Mesendoderm (in vitro differentiated cells): ENCODE results near the gene KLHL18.
"Not testable (repeated sequence)": the region's sequence is repeated elsewhere in the genome, so short reads cannot be mapped to it uniquely, and the experiment has no call there.

Experiments used
- DNase-seq: peaks from one replicate; pipeline ENCODE4 v3.0.0; 2013
- H2AK5ac ChIP-seq: 2 replicates; pipeline ENCODE4 v1.6.1; 2013; ENCODE audit warnings: low read length, inconsistent platforms
- H2BK120ac ChIP-seq: 2 replicates; pipeline ENCODE4 v1.6.1; 2013; ENCODE audit warnings: low read depth, mild to moderate bottlenecking, low read length, moderate library complexity, mixed read lengths
- H2BK15ac ChIP-seq: replicated peaks from 2 replicates; pipeline ENCODE4 v1.6.1; 2013; ENCODE audit warnings: low read depth, mild to moderate bottlenecking, moderate library complexity
- H2BK5ac ChIP-seq: 2 replicates; pipeline ENCODE4 v1.6.1; 2013; ENCODE audit warnings: low read length, inconsistent platforms
- H3K18ac ChIP-seq: 2 replicates; pipeline ENCODE4 v1.6.1; 2013; ENCODE audit warnings: mild to moderate bottlenecking, low read length, mixed read lengths
- H3K23ac ChIP-seq: one replicate; pipeline ENCODE4 v1.6.1; 2013; ENCODE audit warnings: low read length
- H3K27ac ChIP-seq: 2 replicates; pipeline ENCODE4 v1.5.1; 2013; ENCODE audit warnings: low read depth, mild to moderate bottlenecking, inconsistent platforms, low read length, moderate library complexity
- H3K27me3 ChIP-seq: 2 replicates; pipeline ENCODE4 v1.6.1; 2013; ENCODE audit warnings: low read length, control low read depth, mild to moderate bottlenecking, inconsistent platforms; ENCODE audit not compliant: insufficient read depth, poor library complexity
- H3K36me3 ChIP-seq: 2 replicates; pipeline ENCODE4 v1.6.1; 2013; ENCODE audit warnings: low read length, inconsistent platforms; ENCODE audit not compliant: control insufficient read depth, insufficient read depth
- H3K4ac ChIP-seq: one replicate; pipeline ENCODE4 v1.6.1; 2013; ENCODE audit warnings: low read depth, mild to moderate bottlenecking, low read length, moderate library complexity
- H3K4me1 ChIP-seq: 2 replicates; pipeline ENCODE4 v1.6.1; 2013; ENCODE audit warnings: low read depth, low read length, inconsistent platforms; ENCODE audit not compliant: control insufficient read depth
- H3K4me2 ChIP-seq: 2 replicates; pipeline ENCODE4 v1.6.1; 2013; ENCODE audit warnings: low read length
- H3K4me3 ChIP-seq: 2 replicates; pipeline ENCODE4 v1.5.1; 2013; ENCODE audit warnings: mild to moderate bottlenecking, low read length
- H3K56ac ChIP-seq: one replicate; pipeline ENCODE4 v1.6.1; 2013; ENCODE audit warnings: low read length
- H3K79me1 ChIP-seq: 2 replicates; pipeline ENCODE4 v1.6.1; 2013; ENCODE audit warnings: low read length, inconsistent platforms
- H3K79me2 ChIP-seq: 2 replicates; pipeline ENCODE4 v1.6.1; 2013; ENCODE audit warnings: mild to moderate bottlenecking, low read length; ENCODE audit not compliant: control insufficient read depth, insufficient read depth
- H3K9ac ChIP-seq: 2 replicates; pipeline ENCODE4 v1.6.1; 2013; ENCODE audit warnings: low read length, inconsistent platforms
- H4K5ac ChIP-seq: one replicate; pipeline ENCODE4 v1.6.1; 2013; ENCODE audit warnings: low read length
- H4K8ac ChIP-seq: one replicate; pipeline ENCODE4 v1.6.1; 2013; ENCODE audit warnings: low read depth, mild to moderate bottlenecking, control low read depth, low read length, moderate library complexity
- WGBS: extraction: QIAGEN DNeasy Blood & Tissue Kit; methylation state at CpG from one replicate; pipeline ENCODE4 v1.1.7; 2013; ENCODE audit warnings: low lambda C conversion rate, missing lambda C conversion rate; ENCODE audit not compliant: insufficient coverage; ENCODE audit errors: extremely low coverage; 5-methylcytosine and 5-hydroxymethylcytosine counted together

The KLHL18 gene

GRCh38 chr3:47356201-47356600 lies 73.5 kb downstream of the KLHL18 start:
- Histone ChIP-seq H3K27me3 (no peaks in the 10 kb centered on the region), H3K9ac (no peak overlapping the region), H3K79me1 (no peaks in the 10 kb centered on the region), H3K4me3 (no peak overlapping the region), H3K36me3 (no peaks in the 10 kb centered on the region), H4K5ac (no peak overlapping the region), H2BK120ac (no peak overlapping the region), H2AK5ac (no peak overlapping the region), H3K23ac (no peak overlapping the region), H3K4me2 (no peak overlapping the region), H3K4ac (no peak overlapping the region), H3K4me1 (no peaks in the 10 kb centered on the region), H3K18ac (no peak overlapping the region), H2BK15ac (no peak overlapping the region), H2BK5ac (no peak overlapping the region), H3K27ac (no peak overlapping the region), H4K8ac (no peak overlapping the region), H3K79me2 (no peaks in the 10 kb centered on the region), H3K56ac (no peak overlapping the region)
- no CpG with 5 or more reads among the region's 31 CpGs for WGBS
- no peak for DNase-seq

- Histone ChIP-seq H4K5ac (no peak overlapping the region), H3K56ac (no peak overlapping the region), H2AK5ac (no peak overlapping the region), H3K4ac (no peak overlapping the region), H3K79me2 (no peaks in the 10 kb centered on the region), H3K79me1 (no peaks in the 10 kb centered on the region), H3K18ac (no peak overlapping the region), H2BK120ac (no peak overlapping the region), H3K4me2 (no peak overlapping the region), H3K9ac (no peak overlapping the region), H2BK5ac (no peak overlapping the region), H4K8ac (no peak overlapping the region), H2BK15ac (no peak overlapping the region), H3K27me3 (no peaks in the 10 kb centered on the region), H3K36me3 (no peaks in the 10 kb centered on the region), H3K23ac (no peak overlapping the region), H3K4me1 (no peaks in the 10 kb centered on the region), H3K27ac (no peak overlapping the region), H3K4me3 (no peak overlapping the region)
- WGBS = no CpG with 5 or more reads among the region's 1 CpG
- DNase-seq = no peak
These were observed 76.6 kb downstream of the KLHL18 start for GRCh38 chr3:47359323-47359722.

- H3K27me3 ChIP-seq, H3K4ac ChIP-seq, H2BK15ac ChIP-seq, H4K8ac ChIP-seq, H2BK120ac ChIP-seq, H3K18ac ChIP-seq, H2AK5ac ChIP-seq, H3K23ac ChIP-seq, H3K27ac ChIP-seq, H3K4me3 ChIP-seq, H4K5ac ChIP-seq, H3K79me2 ChIP-seq, H3K79me1 ChIP-seq, H3K56ac ChIP-seq, H3K9ac ChIP-seq, H3K4me2 ChIP-seq, H2BK5ac ChIP-seq, H3K36me3 ChIP-seq, H3K4me1 ChIP-seq: not testable (repeated sequence)
- no CpG with 5 or more reads among the region's 4 CpGs for WGBS
- DNase-seq = peak; percentile 34
These were observed 77.4 kb downstream of the KLHL18 start for GRCh38 chr3:47360110-47360517.

DNA sequence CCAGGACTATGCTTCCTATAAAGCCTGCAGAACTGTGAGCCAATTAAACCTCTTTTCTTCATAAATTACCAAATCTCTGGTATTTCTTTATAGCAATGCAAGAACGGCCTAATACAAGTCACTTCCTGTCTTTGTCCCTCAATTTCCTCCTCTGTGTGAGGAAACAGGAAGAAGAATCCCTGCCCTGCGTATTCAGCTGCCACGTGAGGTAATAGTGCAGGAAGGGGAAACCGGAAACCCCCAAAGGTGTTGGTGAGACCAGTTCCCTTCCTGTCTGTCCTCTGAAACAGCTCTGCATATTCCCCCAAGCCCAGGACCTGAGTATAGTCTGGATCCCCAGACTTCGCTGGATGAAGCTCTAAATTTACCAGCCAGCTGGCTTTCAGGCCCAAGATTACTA lies 80.0 kb downstream of the KLHL18 start:
- no CpG with 5 or more reads among the region's 5 CpGs for WGBS

DNA sequence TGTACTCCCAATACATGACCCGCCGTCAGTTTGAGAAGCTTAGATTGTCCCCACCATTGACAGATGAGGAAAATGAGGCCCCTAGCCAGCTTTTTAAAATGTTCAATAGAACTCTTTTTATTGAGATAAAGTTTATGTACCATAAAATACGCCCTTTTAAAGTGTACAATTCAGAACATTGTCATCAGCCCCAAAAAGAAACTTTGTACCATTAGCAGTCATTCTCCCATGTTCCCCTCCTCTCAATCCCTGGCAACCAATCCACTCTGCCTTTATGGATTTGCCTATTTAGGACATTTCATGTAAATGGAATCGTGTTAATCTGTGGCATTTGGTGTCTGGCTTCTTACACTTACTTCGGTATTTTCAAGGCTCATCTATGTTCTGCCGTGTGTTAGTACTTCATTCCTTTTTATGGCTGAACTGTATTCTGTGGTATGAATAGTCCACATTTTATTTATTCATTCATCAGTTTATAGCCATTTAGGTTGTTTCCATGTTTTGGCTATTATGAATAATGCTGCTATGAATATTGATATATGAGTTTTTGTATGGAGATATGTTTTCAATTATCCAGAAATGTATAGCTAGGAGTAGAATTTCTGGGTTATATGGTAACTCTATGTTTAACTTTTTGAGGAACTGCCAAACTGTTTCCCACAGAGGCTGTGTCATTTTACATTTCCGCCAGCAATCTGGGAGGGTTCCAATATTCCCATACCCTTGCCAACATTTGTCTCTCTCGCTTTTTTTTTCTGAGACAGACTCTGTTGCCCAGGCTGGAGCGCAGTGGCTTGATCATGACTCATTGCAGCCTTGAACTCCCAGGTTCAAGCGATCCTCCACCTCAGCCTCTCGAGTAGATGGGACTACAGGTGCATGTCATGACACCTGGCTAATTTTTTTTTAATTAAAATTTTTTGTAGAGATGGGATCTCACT lies 82.7 kb downstream of the KLHL18 start:
- H3K18ac ChIP-seq = no peak overlapping the region
- no peaks in the 10 kb centered on the region for H3K36me3 ChIP-seq
- no peak overlapping the region for H2BK5ac ChIP-seq
- H3K27me3 ChIP-seq = no peaks in the 10 kb centered on the region
- H3K4me2 ChIP-seq = no peak overlapping the region
- no peaks in the 10 kb centered on the region for H3K4me1 ChIP-seq
- no peak overlapping the region for H3K27ac ChIP-seq
- no peak overlapping the region for H2BK15ac ChIP-seq
- H3K79me2 ChIP-seq = no peaks in the 10 kb centered on the region
- no peak overlapping the region for H3K4ac ChIP-seq
- no peak overlapping the region for H3K4me3 ChIP-seq
- no peaks in the 10 kb centered on the region for H3K79me1 ChIP-seq
- no peak overlapping the region for H3K23ac ChIP-seq
- no peak overlapping the region for H4K5ac ChIP-seq
- DNase-seq = no peak
- H3K9ac ChIP-seq = no peak overlapping the region
- no peak overlapping the region for H4K8ac ChIP-seq
- WGBS = no CpG with 5 or more reads among the region's 11 CpGs
- no peak overlapping the region for H3K56ac ChIP-seq
- no peak overlapping the region for H2BK120ac ChIP-seq
- no peak overlapping the region for H2AK5ac ChIP-seq

More for the DNA sequence above, 80.0 kb downstream of the KLHL18 start:
- Histone ChIP-seq H3K27ac (no peak overlapping the region), H3K4me2 (no peak overlapping the region), H2BK15ac (no peak overlapping the region), H3K18ac (no peak overlapping the region), H3K23ac (no peak overlapping the region), H3K36me3 (no peaks in the 10 kb centered on the region), H2AK5ac (no peak overlapping the region), H3K9ac (no peak overlapping the region), H3K56ac (no peak overlapping the region), H4K5ac (no peak overlapping the region), H4K8ac (no peak overlapping the region), H3K4me3 (no peak overlapping the region), H2BK5ac (no peak overlapping the region), H3K4me1 (no peaks in the 10 kb centered on the region), H3K79me2 (no peaks in the 10 kb centered on the region), H3K4ac (no peak overlapping the region), H2BK120ac (no peak overlapping the region), H3K27me3 (no peaks in the 10 kb centered on the region), H3K79me1 (no peaks in the 10 kb centered on the region)
- no peak for DNase-seq

- DNase-seq = no peak
- H3K9ac ChIP-seq = no peak overlapping the region
- no peaks in the 10 kb centered on the region for H3K79me2 ChIP-seq
- H4K5ac ChIP-seq = no peak overlapping the region
- no CpG with 5 or more reads among the region's 2 CpGs for WGBS
- H2AK5ac ChIP-seq = no peak overlapping the region
- H3K4me3 ChIP-seq = no peak overlapping the region
- no peak overlapping the region for H3K4me2 ChIP-seq
- H3K79me1 ChIP-seq = no peaks in the 10 kb centered on the region
- no peak overlapping the region for H4K8ac ChIP-seq
- no peaks in the 10 kb centered on the region for H3K36me3 ChIP-seq
- no peak overlapping the region for H3K23ac ChIP-seq
- no peak overlapping the region for H2BK15ac ChIP-seq
- no peak overlapping the region for H3K27ac ChIP-seq
- no peak overlapping the region for H2BK5ac ChIP-seq
- no peaks in the 10 kb centered on the region for H3K27me3 ChIP-seq
- no peak overlapping the region for H3K4ac ChIP-seq
- H3K56ac ChIP-seq = no peak overlapping the region
- no peak overlapping the region for H2BK120ac ChIP-seq
- H3K18ac ChIP-seq = no peak overlapping the region
- H3K4me1 ChIP-seq = no peaks in the 10 kb centered on the region
These were observed 84.1 kb downstream of the KLHL18 start for GRCh38 chr3:47366833-47367232.
